ENCODE measurements around the gene KLF13. TPM values are rescaled to one million over a fixed set of nuclear protein-coding genes. Genes with fewer than 3 reads are reported as not detected.

KLF13 gene
- total RNA-seq, 1 donor from 2014 or later = 38.7 TPM

DNA sequence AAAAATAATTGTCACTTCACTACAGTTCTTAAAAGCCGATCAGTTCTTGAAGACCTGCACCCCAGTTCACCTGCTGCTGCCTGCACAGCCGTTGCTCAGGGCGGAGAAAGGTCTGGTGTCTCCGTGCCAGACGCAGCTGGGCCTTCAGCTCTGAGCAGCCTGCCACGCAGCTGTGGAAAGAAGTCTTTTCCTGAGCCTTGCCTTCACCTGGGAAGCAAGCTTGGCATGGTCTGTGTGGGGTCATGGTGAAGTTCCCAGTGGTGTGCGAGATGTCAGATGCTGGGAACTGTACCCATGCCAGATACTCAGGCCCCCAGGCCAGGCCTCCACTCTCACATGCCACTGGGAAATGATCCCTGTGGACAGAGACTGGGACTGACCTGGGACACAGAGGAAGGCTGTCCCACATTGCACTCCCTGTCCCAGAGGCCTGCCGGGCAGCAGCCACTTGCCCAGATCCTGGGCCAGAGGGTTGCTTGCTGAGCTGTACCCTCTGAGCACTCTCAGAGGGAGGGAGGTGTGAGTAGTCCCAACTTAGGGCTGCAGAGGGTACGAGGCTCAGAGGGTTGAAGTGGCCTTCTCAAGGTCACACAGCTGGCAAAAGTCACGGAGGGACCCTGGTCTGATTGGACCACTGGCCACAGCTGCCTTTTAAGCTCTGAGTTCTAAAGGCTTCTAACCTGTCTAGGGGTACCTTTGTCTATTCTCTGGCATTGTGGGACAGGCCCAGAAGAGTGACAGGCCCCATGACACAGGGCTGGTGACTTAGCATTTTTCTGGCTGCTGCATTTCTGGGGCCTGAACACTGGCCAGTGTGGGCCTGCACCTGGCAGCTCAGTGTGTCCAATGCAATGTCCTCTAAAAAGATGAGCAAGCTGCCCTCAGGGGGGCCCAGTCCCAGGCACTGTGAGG, 55.4 kb downstream of the KLF13 start:
- DNase-seq (ENCODE audit: low read depth) = no peak

DNA sequence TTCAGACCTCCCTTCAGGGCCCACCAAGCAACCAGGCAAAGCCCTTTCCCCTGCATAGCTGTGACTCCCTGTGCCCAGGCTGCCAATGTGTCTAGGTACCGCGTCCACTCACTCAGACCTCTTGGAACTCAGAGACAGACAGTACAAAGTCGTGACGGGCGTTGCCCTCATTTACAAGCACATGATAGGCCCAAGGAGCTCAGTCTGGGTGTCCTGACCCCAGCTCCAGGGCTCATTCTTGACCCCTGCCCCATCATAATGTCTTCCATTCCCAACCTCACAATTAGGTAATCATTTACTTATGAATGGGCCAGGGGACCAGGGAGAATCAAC, 56.0 kb downstream of the KLF13 start:
- DNase-seq (ENCODE audit: low read depth) = peak; percentile 41

DNA sequence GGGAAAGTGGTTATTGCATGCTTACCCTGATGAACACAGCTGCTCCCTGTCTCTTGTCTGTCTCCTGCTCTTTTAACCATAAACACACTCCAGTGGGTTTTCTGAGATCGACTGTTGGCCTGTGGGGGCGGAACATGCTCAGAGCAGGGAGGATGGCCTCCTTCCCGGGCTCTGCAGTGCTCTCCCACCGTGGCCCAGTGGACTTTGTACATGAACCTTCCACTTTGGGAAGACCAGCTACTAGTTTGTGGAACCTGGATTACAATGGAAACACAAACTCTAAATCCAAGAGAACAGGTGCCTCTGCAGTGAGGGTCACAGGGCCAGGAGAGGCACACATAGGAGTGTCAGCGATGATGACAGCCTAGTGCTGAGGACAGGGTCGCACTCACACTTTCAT, 56.5 kb downstream of the KLF13 start:
- DNase-seq (ENCODE audit: low read depth) = no peak

DNA sequence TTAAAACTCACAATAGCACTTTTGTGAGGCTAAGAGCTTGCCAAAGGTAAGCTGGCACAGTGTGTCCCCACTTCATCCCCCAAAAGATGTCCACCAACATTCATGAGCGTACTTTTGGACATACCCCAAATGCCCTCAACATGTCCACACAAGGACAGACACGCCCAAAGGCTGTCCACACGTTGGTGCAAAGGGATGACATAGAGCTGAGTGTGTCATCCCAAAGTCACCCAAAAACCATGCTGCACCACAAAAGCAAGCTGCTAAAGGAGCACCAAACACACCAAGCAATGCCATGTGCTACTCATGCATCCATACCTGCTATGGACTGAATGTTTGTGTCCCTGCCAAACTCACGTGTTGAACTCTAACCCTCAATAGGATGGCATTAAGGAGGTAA, 57.9 kb downstream of the KLF13 start:
- DNase-seq (ENCODE audit: low read depth) = no peak

GRCh38 chr15:31385736-31386135, 59.1 kb downstream of the KLF13 start:
- DNase-seq (ENCODE audit: low read depth) = no peak

- DNase-seq (ENCODE audit: low read depth) = no peak
These were observed 60.5 kb downstream of the KLF13 start for GRCh38 chr15:31387092-31387478.

- DNase-seq (ENCODE audit: low read depth) = peak; percentile 59
These were observed 61.0 kb downstream of the KLF13 start for GRCh38 chr15:31387479-31388118.

DNA sequence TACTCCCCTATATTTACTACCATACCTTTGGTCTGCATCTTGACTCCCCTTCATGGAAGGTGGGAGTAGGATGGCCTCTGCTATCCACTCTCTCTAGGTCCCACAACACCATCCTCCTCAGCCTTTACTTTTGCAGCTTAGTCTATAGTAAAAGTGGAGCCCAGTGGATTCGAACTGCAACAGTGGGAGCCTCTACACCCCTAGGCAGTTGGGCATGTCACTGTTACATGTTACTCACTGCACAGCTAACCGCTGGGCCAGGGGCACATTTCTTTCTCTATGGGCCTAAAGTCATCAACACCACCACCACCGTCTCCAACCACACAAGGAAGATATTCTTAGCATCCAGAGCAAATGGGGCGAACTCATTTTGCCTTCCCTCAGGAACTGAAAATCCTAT, 62.9 kb downstream of the KLF13 start:
- no peak for DNase-seq (ENCODE audit: low read depth)

GRCh38 chr15:31390029-31390428, 63.4 kb downstream of the KLF13 start:
- no peak for DNase-seq (ENCODE audit: low read depth)

DNA sequence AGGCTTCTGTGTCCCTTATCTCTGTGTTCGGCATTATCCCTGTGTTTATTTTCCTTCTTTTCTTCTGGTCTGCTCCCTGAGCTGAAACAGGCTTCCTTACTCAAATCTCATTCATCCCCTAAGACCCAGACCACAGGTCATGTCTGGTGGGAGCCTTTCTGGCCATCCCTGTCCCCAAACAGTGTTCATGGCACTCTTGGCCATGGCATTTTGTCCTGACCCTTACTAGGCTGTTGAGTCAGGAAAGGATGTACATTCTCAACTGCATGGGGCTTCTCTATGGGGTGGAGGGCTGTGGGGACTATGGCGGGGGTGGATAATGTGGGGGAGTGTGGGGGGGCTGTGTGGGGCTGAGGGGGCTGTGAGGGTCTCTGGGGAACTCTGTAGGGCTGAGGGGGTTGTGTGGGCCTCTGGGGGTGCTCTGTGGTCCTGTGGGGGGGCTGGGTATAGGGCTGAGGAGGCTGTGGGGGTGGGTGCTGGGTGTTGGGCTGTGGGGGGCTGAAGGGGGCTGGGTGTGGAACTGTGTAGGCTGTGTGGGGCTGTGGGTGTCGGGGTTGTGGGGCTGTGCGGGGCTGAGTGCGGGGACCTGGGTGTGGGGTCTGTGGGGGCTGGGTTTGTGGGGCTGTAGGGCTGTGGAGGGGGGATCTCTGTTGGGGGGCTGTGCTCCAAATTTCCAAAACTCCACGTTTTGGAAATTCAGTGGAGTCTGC, 64.3 kb downstream of the KLF13 start:
- no peak for DNase-seq (ENCODE audit: low read depth)

GRCh38 chr15:31391687-31392671, 65.3 kb downstream of the KLF13 start:
- DNase-seq (ENCODE audit: low read depth) = peak; percentile 73

DNA sequence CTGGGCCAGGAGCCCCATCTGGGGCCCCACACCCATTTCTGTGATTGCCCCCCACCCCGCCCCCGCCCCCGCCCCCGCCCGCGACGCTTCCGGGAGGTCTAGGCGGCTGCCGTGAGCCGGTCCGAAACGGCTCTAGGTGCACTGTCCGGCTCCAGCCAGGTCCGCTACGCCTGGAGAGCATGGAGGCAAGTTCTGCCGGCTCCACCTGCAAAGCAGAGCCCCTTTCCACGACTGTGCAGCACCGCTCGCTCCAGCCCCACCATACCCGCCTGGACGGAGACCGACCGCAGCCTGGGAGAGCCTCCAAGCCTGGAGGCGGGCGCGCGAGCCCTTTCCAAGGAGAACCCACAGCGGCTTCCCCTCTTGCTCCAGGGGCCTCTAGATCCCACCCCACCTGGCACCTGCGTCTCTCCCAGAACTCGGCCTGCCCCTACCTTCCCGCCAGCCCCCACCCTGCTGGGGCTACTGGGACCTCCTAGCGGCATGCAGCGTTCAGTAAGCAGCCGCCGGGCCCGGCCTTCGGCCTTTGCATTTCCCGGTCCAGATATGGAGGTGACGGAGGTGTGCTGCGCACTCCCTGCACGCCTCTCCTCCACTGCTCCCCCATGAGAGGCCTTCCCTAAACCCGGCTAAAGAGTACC, 66.2 kb downstream of the KLF13 start:
- DNase-seq (ENCODE audit: low read depth) = no peak

DNA sequence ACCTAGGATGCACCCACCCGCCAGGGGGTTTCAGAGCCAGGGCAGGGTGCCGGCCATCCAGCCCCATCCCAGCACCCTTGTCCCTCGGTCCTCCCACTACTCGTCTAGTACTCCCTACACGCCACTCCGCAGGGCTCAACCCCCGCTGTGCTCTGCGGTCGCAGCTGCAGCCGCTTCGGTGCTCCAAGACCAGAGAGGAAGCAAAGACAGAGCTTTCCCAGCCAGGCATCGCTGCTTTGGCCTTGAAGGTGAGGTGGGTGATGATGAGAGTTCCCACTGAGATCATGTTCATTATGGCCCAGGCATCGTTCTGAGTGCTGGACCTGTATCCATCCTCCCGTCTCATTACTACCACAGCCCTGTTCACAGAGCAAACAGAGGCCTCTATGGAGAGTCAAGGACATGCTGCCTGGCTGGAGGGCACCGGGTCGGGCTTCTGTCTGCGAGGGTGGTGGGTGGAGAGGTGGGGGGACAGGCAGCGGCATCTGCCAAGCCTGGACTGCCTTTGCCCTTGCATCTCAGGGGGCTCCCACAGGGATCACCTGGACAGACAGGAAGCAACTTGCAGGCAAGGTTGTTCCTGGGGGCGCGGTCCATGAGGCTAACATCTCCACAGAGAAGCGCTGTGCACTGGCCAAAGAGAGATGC, 66.9 kb downstream of the KLF13 start:
- no peak for DNase-seq (ENCODE audit: low read depth)

DNA sequence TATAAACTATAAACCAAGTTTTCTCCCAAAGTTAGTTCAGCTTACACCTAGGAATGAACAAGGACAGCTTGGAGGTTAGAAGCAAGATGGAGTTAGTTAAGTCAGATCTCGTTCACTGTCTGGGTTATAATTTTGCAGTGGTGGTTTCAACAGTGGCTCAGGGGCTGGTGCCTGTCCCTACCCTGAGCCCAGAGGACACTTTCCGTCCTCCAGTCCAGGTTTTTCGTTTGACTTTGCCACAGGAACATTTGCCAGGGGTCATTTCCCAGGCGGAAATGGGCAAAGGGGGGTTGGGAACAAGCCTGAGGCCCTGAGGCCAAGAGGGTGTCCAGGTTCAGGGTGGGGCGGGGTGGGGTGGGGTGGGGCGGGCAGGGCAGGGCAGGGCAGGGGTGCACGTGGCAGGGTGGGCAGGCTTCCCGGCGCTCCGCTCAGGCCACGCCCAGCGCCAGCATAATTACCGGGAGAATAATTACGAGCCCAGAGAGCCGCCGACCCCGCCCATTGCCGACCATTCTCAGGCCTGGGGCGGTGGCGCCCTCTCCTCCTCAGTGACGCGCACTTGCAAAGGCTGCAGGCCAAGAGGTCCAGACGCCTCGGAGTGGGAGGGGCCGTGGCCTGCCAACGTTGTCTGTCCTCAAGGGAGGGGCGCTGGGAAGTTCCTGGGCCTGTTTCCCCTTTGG, 70.4 kb downstream of the KLF13 start:
- peak; percentile 66 for DNase-seq (ENCODE audit: low read depth)

DNA sequence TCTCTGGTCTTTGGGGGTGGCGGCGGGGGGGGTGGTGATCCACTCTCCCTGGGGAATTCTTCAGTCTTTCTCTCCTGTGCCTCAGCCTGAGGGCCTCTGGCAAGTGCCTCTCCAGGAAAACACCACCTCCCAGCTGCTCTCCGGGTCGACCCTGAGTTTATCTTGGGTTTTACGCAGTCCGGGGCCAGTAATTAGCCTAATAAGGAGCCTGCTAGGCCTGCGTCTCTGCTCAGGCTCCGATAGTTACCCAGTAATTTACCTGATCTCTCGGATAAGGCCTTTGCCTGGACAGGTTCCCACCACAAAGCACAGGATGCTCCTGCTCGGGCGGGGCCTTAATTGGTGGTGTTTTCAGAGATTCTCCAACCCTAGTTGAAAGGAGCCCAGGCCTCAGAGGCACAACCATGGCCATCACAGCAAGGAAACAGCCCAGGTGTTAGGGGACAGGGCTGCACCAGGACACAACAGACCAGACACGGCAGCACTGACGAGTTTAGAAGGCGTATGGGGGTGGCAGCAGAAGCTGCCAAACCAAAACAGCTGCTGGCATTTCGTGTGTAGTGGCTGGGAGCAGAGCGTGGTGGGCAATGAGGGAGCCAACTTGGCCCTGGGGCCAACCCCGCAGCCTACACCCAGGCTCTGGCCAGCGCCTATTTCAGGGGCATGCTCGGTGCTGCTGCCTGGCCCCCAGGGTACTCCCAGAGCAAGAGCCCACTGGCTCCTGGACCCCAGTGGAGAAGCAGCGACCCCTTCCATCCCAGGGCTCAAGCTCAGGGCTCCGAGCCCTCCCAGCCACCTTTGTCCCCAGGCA, 71.4 kb downstream of the KLF13 start:
- no peak for DNase-seq (ENCODE audit: low read depth)

GRCh38 chr15:31398677-31399301, 72.2 kb downstream of the KLF13 start:
- no peak for DNase-seq (ENCODE audit: low read depth)

GRCh38 chr15:31399544-31400171, 73.0 kb downstream of the KLF13 start:
- DNase-seq (ENCODE audit: low read depth) = no peak
